OCI-LY7 (cell line): ENCODE measurements around the gene BDH1. TPM values are rescaled to one million over a fixed set of nuclear protein-coding genes. Genes with fewer than 3 reads are reported as not detected.

Source experiments
- BruUV-seq: library from RNA; stranded (reverse); fragments of 400-500 nt; replicated peaks from 2 replicates; lab custom pipeline; 2021; lab: Mats Ljungman, UMichigan
- CTCF ChIA-PET: fragments of 300-600 bp; sonication (Branson Sonifier 250); formaldehyde crosslinking; loops from one replicate; lab custom pipeline; 2022; ENCODE audit warnings: antibody characterized with exemption; ENCODE audit not compliant: unreplicated experiment; lab: Charles Lee
- POLR2A ChIA-PET: fragments of 300-600 bp; sonication (Branson Sonifier 250); formaldehyde crosslinking; loops from one replicate; lab custom pipeline; 2022; ENCODE audit warnings: antibody characterized with exemption; lab: Charles Lee
- DNase-seq: peaks from one replicate; pipeline ENCODE4 v3.0.0-alpha.2; 2015; ENCODE audit warnings: low spot score
- H2AFZ ChIP-seq: fragments of 200-600 bp; sonication (generic), shearing (Covaris generic); 2 replicates; pipeline ENCODE4 v1.6.1; 2014; ENCODE audit warnings: mild to moderate bottlenecking, antibody characterized with exemption, low read length, moderate library complexity
- H3K27ac ChIP-seq: fragments of 200-600 bp; sonication (generic); 2 replicates; pipeline ENCODE4 v1.5.1; 2014; ENCODE audit warnings: mixed run types, low read depth, mild to moderate bottlenecking, moderate library complexity, low read length, inconsistent platforms; ENCODE audit not compliant: poor library complexity, severe bottlenecking
- H3K36me3 ChIP-seq: fragments of 200-600 bp; sonication (generic); 2 replicates; pipeline ENCODE4 v1.6.1; 2014; ENCODE audit warnings: mild to moderate bottlenecking, antibody characterized with exemption, low read length, moderate library complexity, mixed read lengths; ENCODE audit not compliant: insufficient read depth
- H3K4me1 ChIP-seq: fragments of 200-600 bp; sonication (generic); 2 replicates; pipeline ENCODE4 v1.5.1; 2014; ENCODE audit warnings: mild to moderate bottlenecking, low read length; ENCODE audit not compliant: insufficient read depth, poor library complexity, severe bottlenecking
- H3K4me2 ChIP-seq: fragments of 200-600 bp; sonication (generic); 2 replicates; pipeline ENCODE4 v1.6.1; 2014; ENCODE audit warnings: mild to moderate bottlenecking, low read length
- H3K4me3 ChIP-seq: fragments of 200-600 bp; sonication (generic); 2 replicates; pipeline ENCODE4 v1.5.1; 2014; ENCODE audit warnings: mild to moderate bottlenecking, low read depth, low read length; ENCODE audit not compliant: poor library complexity, severe bottlenecking
- H3K79me2 ChIP-seq: fragments of 200-600 bp; sonication (generic); 2 replicates; pipeline ENCODE4 v1.6.1; 2016; ENCODE audit warnings: low read depth, mild to moderate bottlenecking, low read length, moderate library complexity, mixed read lengths; ENCODE audit not compliant: insufficient read depth
- H3K9me2 ChIP-seq: fragments of 200-600 bp; sonication (generic); 2 replicates; pipeline ENCODE4 v1.6.1; 2016; ENCODE audit warnings: mild to moderate bottlenecking, low read length, mixed read lengths; ENCODE audit not compliant: insufficient read depth
- H3K9me3 ChIP-seq: fragments of 200-600 bp; sonication (generic); 2 replicates; pipeline ENCODE4 v1.6.1; 2014; ENCODE audit warnings: mild to moderate bottlenecking, mixed run types, low read length, mixed read lengths
- H4K20me1 ChIP-seq: fragments of 200-600 bp; sonication (generic); 2 replicates; pipeline ENCODE4 v1.6.1; 2014; ENCODE audit warnings: mild to moderate bottlenecking, antibody characterized with exemption, low read length, moderate library complexity, mixed read lengths; ENCODE audit not compliant: insufficient read depth
- EZH2phosphoT487 ChIP-seq: fragments of 200-600 bp; sonication (generic); IDR thresholded peaks from 2 replicates; pipeline ENCODE4 v1.6.1; 2018; ENCODE audit warnings: low read depth, borderline replicate concordance, mild to moderate bottlenecking, mixed run types, antibody characterized with exemption, low read length, moderate library complexity, mixed read lengths
- intact Hi-C: fragments of 100-400 bp; cut with micrococcal nuclease; formaldehyde crosslinking; loops from one replicate; pipeline ENCODE4 v1.10.0; 2022; ENCODE audit not compliant: unreplicated experiment
- total RNA-seq, 2 experiments: library from RNA; depleted of rRNA in 1 of 2; stranded (reverse); fragments of >200 nt in 1 of 2; shearing (Covaris generic) in 1 of 2; gene quantifications; 2 replicates each; pipeline ENCODE4 v1.2.3, GENCODE V29; 2014 to 2022
- TF ChIP-seq, protein P1 (sequence below): fragments of 200-600 bp; sonication (generic); conservative IDR thresholded peaks from 2 replicates; pipeline ENCODE4 v1.5.1; 2014; ENCODE audit warnings: mild to moderate bottlenecking, antibody characterized with exemption, low read length, moderate library complexity, mixed read lengths

The BDH1 gene
- total RNA-seq, 2 experiments from 2014 or later, result 14.1 to 14.5 TPM

- H3K4me3 ChIP-seq, result no peak overlapping the region
- H3K9me3 ChIP-seq, result no peaks in the 10 kb centered on the region
- ChIA-PET POLR2A (interaction anchor here (0.6 kb wide), 1 partner anchor 12 kb away, joined by 3 read pairs; no protein-coding TSS in a partner anchor), CTCF (no interaction called here)
- no peaks in the 10 kb centered on the region for H3K9me2 ChIP-seq
- H3K4me2 ChIP-seq, result no peak overlapping the region
- no TSS peak for BruUV-seq
- no peaks in the 10 kb centered on the region for H3K36me3 ChIP-seq
- H3K4me1 ChIP-seq, result peaks cover 14% of the 10 kb centered on the region
- no peak overlapping the region for H3K27ac ChIP-seq
- H2AFZ ChIP-seq, result no peak overlapping the region
- intact Hi-C loops, result no loop called here
- H4K20me1 ChIP-seq, result no peaks in the 10 kb centered on the region
- DNase-seq, result no peak
- H3K79me2 ChIP-seq, result no peaks in the 10 kb centered on the region; the same call in 1 of the 2 replicates
- TF ChIP-seq, protein P1, sequence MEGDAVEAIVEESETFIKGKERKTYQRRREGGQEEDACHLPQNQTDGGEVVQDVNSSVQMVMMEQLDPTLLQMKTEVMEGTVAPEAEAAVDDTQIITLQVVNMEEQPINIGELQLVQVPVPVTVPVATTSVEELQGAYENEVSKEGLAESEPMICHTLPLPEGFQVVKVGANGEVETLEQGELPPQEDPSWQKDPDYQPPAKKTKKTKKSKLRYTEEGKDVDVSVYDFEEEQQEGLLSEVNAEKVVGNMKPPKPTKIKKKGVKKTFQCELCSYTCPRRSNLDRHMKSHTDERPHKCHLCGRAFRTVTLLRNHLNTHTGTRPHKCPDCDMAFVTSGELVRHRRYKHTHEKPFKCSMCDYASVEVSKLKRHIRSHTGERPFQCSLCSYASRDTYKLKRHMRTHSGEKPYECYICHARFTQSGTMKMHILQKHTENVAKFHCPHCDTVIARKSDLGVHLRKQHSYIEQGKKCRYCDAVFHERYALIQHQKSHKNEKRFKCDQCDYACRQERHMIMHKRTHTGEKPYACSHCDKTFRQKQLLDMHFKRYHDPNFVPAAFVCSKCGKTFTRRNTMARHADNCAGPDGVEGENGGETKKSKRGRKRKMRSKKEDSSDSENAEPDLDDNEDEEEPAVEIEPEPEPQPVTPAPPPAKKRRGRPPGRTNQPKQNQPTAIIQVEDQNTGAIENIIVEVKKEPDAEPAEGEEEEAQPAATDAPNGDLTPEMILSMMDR, result no peak
- no peak for TF ChIP-seq EZH2phosphoT487
These were observed 5.3 kb downstream of the BDH1 start for GRCh38 chr3:197550489-197550888.

- no TSS peak for BruUV-seq
These were observed 6.4 kb downstream of the BDH1 start for GRCh38 chr3:197549261-197549885.

More at GRCh38 chr3:197549261-197549885, 6.4 kb downstream of the BDH1 start:
- TF ChIP-seq, protein P1, result no peak
- no peak for TF ChIP-seq EZH2phosphoT487
- H3K36me3 ChIP-seq, result no peaks in the 10 kb centered on the region
- no peak overlapping the region for H3K4me2 ChIP-seq
- intact Hi-C loops, result no loop called here
- no peaks in the 10 kb centered on the region for H3K9me3 ChIP-seq
- no peak overlapping the region for H3K4me3 ChIP-seq
- POLR2A ChIA-PET, result no interaction called here
- no peaks in the 10 kb centered on the region for H4K20me1 ChIP-seq
- H3K9me2 ChIP-seq, result no peaks in the 10 kb centered on the region
- no peaks in the 10 kb centered on the region; the same call in 1 of the 2 replicates for H3K79me2 ChIP-seq
- no peak for DNase-seq
- H3K4me1 ChIP-seq, result peaks cover 8% of the 10 kb centered on the region
- no peak overlapping the region for H2AFZ ChIP-seq
- H3K27ac ChIP-seq, result no peak overlapping the region
- CTCF ChIA-PET, result no interaction called here
